BLaER1 (cell line): ENCODE results near the gene TWIST2.

ENCODE experiments used
- H3K27ac ChIP-seq: shearing (Covaris generic); formaldehyde crosslinking; 2 replicates; pipeline ENCODE4 v1.8.1; 2022
- H3K27me3 ChIP-seq: shearing (Covaris generic); formaldehyde crosslinking; 2 replicates; pipeline ENCODE4 v1.8.1; 2022
- H3K36me3 ChIP-seq: shearing (Covaris generic); formaldehyde crosslinking; 2 replicates; pipeline ENCODE4 v1.8.1; 2022
- H3K4me1 ChIP-seq: shearing (Covaris generic); formaldehyde crosslinking; 2 replicates; pipeline ENCODE4 v1.8.1; 2022
- H3K4me2 ChIP-seq: shearing (Covaris generic); formaldehyde crosslinking; 2 replicates; pipeline ENCODE4 v1.8.1; 2022
- H3K4me3 ChIP-seq: shearing (Covaris generic); formaldehyde crosslinking; 2 replicates; pipeline ENCODE4 v1.8.1; 2022
- H3K9ac ChIP-seq: shearing (Covaris generic); formaldehyde crosslinking; 2 replicates; pipeline ENCODE4 v1.8.1; 2022
- H3K9me3 ChIP-seq: shearing (Covaris generic); formaldehyde crosslinking; 2 replicates; pipeline ENCODE4 v1.8.1; 2022
- H4K20me1 ChIP-seq: shearing (Covaris generic); formaldehyde crosslinking; 2 replicates; pipeline ENCODE4 v1.8.1; 2022
- Cebpa-rat ChIP-seq: shearing (Covaris generic); IDR thresholded peaks from 2 replicates; pipeline ENCODE4 v1.8.1; 2022

The TWIST2 gene

GRCh38 chr2:238948765-238949641, 101.1 kb downstream of the TWIST2 start:
- Histone ChIP-seq H3K4me3 (no peak overlapping the region), H3K4me1 (peaks cover 27% of the 10 kb centered on the region), H3K27me3 (peaks cover 5% of the 10 kb centered on the region; the same call in 1 of the 2 replicates), H3K9me3 (peaks cover 24% of the 10 kb centered on the region), H3K4me2 (peak overlapping the region; percentile 76), H4K20me1 (peaks cover 25% of the 10 kb centered on the region; the same call in 1 of the 2 replicates), H3K27ac (no peak overlapping the region), H3K9ac (no peak overlapping the region), H3K36me3 (no peaks in the 10 kb centered on the region)
- TF ChIP-seq Cebpa-rat: no peak

- Histone ChIP-seq H3K27ac (no peak overlapping the region), H3K4me1 (peaks cover 27% of the 10 kb centered on the region), H3K27me3 (peaks cover 5% of the 10 kb centered on the region; the same call in 1 of the 2 replicates), H3K9me3 (peaks cover 19% of the 10 kb centered on the region), H3K4me3 (no peak overlapping the region), H3K9ac (no peak overlapping the region), H4K20me1 (peaks cover 25% of the 10 kb centered on the region; the same call in 1 of the 2 replicates), H3K4me2 (no peak overlapping the region), H3K36me3 (no peaks in the 10 kb centered on the region)
- TF ChIP-seq Cebpa-rat: no peak
Measured at GRCh38 chr2:238949710-238950345, 101.9 kb downstream of the TWIST2 start.

GRCh38 chr2:238950551-238950950, 102.7 kb downstream of the TWIST2 start:
- H3K4me1 ChIP-seq: peaks cover 27% of the 10 kb centered on the region
- no peak for TF ChIP-seq Cebpa-rat
- peaks cover 5% of the 10 kb centered on the region; the same call in 1 of the 2 replicates for H3K27me3 ChIP-seq
- H3K9ac ChIP-seq: no peak overlapping the region
- no peak overlapping the region for H3K4me3 ChIP-seq
- no peaks in the 10 kb centered on the region for H3K36me3 ChIP-seq
- peaks cover 12% of the 10 kb centered on the region for H3K9me3 ChIP-seq
- no peak overlapping the region for H3K4me2 ChIP-seq
- peaks cover 25% of the 10 kb centered on the region; the same call in 1 of the 2 replicates for H4K20me1 ChIP-seq
- no peak overlapping the region for H3K27ac ChIP-seq

GRCh38 chr2:238952261-238952919, 104.5 kb downstream of the TWIST2 start:
- Histone ChIP-seq H3K4me1 (peaks cover 25% of the 10 kb centered on the region), H4K20me1 (peaks cover 18% of the 10 kb centered on the region; the same call in 1 of the 2 replicates), H3K4me2 (no peak overlapping the region), H3K36me3 (no peaks in the 10 kb centered on the region), H3K27me3 (peaks cover 5% of the 10 kb centered on the region; the same call in 1 of the 2 replicates), H3K27ac (no peak overlapping the region), H3K9me3 (no peaks in the 10 kb centered on the region), H3K4me3 (no peak overlapping the region), H3K9ac (no peak overlapping the region)
- TF ChIP-seq Cebpa-rat: no peak

GRCh38 chr2:238954841-238955591, 107.1 kb downstream of the TWIST2 start:
- no peak overlapping the region for H3K4me3 ChIP-seq
- no peaks in the 10 kb centered on the region; the same call in 1 of the 2 replicates for H4K20me1 ChIP-seq
- peaks cover 12% of the 10 kb centered on the region for H3K4me1 ChIP-seq
- no peak overlapping the region for H3K9ac ChIP-seq
- H3K9me3 ChIP-seq: peaks cover under 1% of the 10 kb centered on the region
- H3K27ac ChIP-seq: no peak overlapping the region
- no peak for TF ChIP-seq Cebpa-rat
- H3K36me3 ChIP-seq: no peaks in the 10 kb centered on the region
- H3K27me3 ChIP-seq: no peaks in the 10 kb centered on the region
- H3K4me2 ChIP-seq: no peak overlapping the region

- H3K27ac ChIP-seq: no peak overlapping the region
- TF ChIP-seq Cebpa-rat: no peak
- H3K27me3 ChIP-seq: no peaks in the 10 kb centered on the region
- no peaks in the 10 kb centered on the region for H3K36me3 ChIP-seq
- H3K9me3 ChIP-seq: peaks cover 9% of the 10 kb centered on the region
- H3K4me3 ChIP-seq: no peak overlapping the region
- no peaks in the 10 kb centered on the region for H4K20me1 ChIP-seq
- no peak overlapping the region for H3K9ac ChIP-seq
- peak overlapping the region; percentile 67; the same call in 1 of the 2 replicates for H3K4me2 ChIP-seq
- H3K4me1 ChIP-seq: peaks cover 12% of the 10 kb centered on the region
Measured at GRCh38 chr2:238955648-238956531, 108.0 kb downstream of the TWIST2 start.

GRCh38 chr2:238956676-238957075, 108.8 kb downstream of the TWIST2 start:
- Histone ChIP-seq H3K4me2 (peak overlapping the region; percentile 67), H3K4me1 (peaks cover 12% of the 10 kb centered on the region), H3K36me3 (no peaks in the 10 kb centered on the region), H3K4me3 (no peak overlapping the region; the same call in 1 of the 2 replicates), H4K20me1 (no peaks in the 10 kb centered on the region), H3K9me3 (peaks cover 12% of the 10 kb centered on the region), H3K9ac (no peak overlapping the region), H3K27ac (no peak overlapping the region; the same call in 1 of the 2 replicates), H3K27me3 (no peaks in the 10 kb centered on the region)
- no peak for TF ChIP-seq Cebpa-rat
